Activated CD8-positive, alpha-beta memory T cell treated with anti-CD3 and anti-CD28 coated beads, Interleukin-2, amount 50 U/mL, for 24 hours (primary cell): ENCODE measurements around the gene TTLL1.
"Not testable (repeated sequence)": the region's sequence is repeated elsewhere in the genome, so short reads cannot be mapped to it uniquely, and the experiment has no call there.

Experiments used
- DNase-seq: peaks from one replicate; pipeline ENCODE4 v3.0.0-alpha.2; 2020; ENCODE audit errors: extremely low read depth

The TTLL1 gene

DNA sequence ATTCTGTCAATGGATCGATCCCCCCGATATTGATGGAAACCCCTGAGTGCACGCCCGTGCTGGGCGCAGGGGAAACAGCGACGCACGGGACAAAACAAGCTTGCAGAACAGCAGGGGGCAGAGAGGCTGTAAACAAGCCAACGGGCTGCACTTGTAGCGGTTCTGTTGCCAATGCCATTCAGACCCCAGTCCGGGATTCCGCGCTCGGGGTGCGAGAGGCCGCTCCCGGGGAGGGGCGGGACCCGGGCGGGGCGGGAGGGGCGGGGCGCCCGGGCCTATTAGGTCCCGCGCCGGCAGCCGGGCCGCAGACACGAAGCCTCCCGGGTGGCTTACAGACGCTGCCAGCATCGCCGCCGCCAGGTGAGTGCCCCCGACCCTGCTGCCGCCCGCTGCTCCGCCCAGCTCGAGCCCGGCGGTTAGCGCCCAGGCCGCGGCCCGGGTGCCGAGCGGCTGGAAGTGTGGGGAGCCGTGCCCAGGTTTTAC, 21.3 kb upstream of the TTLL1 start, which contains the start of gene BIK:
Gene BIK, plus strand, starts transcription at position 307 of the 483 bp plus-strand sequence. CDS start 13,273 bp downstream, outside the sequence.
- DNase-seq: no peak

DNA sequence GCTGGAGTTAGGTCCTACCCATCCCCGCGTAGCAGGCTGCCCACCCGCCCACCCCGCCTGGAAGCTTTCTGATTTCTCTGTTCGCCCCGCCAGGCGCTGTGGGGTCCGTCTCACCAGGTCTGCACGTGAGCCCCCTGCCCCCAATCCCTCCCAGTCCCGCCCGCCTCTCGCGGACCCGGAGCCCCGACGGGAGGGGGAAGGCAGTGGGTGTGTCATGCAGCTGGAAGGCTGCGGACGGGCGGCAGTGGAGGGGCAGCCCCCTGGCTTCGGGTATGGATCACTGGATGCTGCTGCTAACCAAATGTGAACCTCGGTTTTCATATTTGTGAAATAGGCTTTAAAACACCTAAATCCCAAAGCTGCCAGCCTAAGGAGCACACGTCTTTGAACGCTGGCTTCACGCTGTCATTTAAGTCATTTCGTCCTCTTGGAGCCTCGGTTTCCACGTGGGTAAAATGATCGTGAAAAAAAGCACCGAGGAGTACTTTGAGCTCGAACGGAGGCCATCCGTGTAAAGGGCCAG, 20.8 kb upstream of the TTLL1 start:
- no peak for DNase-seq

- DNase-seq: no peak
Observed at GRCh38 chr22:43109511-43109910, 20.3 kb upstream of the TTLL1 start.

- no peak for DNase-seq
Observed at GRCh38 chr22:43106302-43106701, 17.1 kb upstream of the TTLL1 start.

DNA sequence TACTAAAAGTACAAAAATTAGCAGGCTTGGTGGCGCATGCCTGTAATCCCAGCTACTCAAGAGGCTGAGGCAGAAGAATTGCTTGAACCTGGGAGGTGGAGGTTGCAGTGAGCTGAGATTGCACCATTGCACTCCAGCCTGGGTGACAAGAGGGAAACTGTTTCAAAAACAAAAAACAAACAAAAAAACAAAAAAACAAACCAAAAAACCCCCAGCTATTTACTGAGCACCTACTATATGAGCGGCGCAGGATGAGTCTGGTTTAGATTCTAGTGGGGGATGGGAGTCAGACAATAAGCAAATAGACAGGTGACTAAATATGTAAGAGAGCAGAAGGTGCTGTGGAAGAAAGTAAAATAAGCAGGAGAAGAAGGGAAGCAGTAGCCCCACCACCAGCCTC, 15.8 kb upstream of the TTLL1 start:
- not testable (repeated sequence) for DNase-seq

DNA sequence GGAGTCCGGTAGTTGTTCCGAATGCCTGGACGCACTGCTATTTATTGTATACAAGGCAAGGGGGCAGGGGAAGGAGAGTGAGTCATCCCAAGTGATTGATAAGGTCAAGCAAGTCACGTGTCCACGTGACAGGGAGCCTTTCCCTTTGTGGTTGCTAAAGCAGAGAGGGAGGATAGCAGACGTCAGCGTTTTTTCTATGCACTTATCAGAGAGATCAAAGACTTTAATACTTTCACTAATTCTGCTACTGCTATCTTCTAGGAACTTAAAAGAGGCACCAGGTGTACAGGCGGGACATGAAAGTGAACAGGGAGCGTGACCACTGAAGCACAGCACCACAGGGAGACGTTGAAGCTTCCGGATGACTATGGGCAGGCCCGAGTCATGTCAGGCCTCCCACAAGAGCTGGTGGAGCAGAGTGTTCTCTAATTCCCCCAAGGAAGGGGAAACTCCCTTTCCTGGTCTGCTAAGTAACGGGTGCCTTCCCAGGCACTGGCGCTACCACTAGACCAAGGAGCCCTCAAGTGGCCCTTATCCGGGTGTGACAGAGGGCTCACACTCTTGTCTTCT, 14.9 kb upstream of the TTLL1 start:
- not testable (repeated sequence) for DNase-seq

DNA sequence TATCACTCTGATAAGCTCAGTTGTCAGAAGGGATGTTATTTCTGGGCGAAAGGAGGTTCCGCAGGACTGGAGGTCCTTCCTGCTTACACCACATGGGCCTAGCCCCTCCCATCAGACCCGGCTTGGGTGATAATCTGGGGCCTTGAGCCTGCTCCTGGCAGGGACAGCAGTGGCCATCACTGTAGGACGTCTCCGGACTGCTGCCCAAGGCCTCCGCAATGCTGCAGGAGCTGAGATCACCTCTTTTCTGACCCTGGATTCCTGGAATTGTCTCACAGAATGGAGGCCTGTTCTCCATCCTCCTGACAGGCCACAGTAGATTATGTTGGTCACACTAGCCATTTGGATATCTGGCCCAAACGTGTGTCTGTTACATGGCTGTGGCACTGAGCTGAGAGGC, 12.1 kb upstream of the TTLL1 start:
- no peak for DNase-seq

DNA sequence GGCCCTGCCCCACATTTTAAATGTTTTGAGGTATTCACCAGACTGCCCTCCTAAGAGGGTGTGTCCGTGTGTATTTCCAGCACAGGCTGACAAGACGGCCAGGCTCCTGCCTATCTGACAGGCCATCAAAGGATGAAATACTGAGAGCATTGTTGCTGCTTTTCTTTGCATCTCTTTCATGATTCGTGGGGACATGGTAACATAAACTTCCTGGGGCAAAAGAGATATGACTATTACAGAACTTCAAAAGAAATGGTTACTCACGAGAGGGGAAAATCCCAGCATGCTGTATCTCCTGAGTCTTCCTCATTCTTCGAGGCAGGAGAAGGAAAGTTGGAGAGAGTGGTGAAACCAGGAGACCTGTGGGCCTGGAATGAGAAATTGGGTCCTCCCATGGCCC, 11.0 kb upstream of the TTLL1 start:
- no peak for DNase-seq

DNA sequence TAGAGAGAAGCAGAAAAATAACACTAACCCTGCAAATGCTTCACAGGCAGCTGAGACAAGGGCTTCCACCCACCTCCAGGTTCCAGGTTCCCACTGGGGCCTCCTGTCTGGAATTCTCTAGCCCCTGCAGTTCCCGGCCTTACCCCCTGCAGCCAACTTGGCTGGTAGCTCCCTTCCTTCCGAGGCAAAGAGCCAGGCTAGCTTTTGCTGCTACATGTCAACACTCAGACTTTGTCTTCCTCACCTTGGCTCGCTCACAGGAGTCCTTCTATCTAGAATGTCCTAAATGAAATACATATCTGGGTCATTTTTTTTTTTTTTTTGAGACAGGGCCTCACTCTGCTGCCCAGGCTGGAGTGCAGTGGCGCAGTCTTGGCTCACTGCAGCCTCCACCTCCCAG, 9.9 kb upstream of the TTLL1 start:
- no peak for DNase-seq

DNA sequence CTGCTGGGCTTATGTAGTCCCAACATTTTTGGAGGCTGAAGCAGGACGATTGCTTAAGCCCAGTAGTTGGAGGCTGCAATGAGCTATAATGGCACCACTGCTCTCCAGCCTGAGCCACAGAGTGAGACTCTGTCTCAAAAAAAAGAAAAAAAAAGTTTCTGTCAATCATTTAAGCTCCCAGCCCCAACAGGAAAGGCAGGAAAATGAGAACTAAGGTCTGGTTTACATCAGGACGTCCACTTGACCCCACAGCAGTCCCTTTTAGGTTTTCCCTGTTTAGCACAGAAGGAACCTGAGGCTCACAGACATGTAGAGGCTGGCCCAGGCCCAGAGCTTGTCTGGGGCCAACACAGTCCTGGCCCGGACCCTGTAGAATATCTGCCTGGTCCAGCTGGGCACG, 9.2 kb upstream of the TTLL1 start:
- no peak for DNase-seq

DNA sequence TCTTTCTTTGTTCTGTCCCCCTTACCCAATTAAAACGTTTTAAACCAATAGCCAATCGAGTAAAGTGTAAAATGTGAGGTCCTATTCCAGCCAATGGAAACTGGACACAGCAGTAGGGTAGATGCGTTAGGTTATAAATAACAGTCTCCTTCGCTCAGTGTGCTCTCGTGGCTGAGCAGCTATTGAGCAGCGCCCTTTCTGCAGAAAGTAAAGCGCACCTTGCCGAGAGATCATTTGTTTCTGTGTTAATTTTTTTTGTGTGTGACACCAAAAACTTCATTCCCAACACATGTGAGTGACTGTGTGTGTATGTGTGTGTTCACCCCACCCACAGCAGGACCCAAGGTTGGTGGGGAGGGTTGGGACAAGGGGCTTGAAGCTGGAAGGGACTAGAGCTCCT, 7.2 kb upstream of the TTLL1 start:
- no peak for DNase-seq

DNA sequence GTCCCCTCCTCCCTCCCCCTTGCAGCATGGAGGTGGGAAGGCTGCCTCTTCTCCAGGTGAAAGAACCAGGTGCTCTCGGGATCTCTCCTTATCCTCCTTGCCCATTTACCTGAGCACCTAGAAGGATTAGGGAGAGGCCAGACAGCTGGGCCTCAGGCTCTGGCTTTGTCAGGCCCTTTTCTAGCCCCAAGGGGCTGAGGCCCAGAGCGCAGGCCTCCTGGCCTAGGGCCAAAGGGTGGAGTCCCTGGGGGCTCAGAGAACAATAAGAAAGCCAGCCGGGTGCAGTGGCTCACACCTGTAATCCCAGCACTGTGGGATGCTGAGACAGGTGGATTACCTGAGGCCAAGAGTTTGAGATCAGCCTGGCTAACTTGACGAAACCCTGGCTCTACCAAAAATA, 5.4 kb upstream of the TTLL1 start:
- no peak for DNase-seq

DNA sequence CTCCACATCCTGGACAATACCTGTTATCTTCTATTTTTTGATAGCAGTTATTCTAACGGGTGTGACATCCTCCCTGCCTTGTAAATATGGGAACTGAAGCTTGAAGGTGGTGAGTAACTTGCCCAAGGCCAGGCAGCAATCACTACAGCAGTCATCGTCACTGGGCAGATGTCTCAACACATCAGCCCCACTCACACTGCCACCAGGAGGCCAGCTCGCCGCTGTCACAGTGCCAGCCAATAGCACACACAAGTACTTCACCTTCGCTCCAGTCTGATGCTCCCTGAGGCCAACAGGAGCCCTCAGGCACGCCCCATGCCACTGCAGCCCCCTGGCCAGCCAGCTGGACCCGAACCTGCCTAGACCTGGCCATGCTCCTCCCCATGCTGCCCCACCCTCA, 4.9 kb upstream of the TTLL1 start:
- no peak for DNase-seq

DNA sequence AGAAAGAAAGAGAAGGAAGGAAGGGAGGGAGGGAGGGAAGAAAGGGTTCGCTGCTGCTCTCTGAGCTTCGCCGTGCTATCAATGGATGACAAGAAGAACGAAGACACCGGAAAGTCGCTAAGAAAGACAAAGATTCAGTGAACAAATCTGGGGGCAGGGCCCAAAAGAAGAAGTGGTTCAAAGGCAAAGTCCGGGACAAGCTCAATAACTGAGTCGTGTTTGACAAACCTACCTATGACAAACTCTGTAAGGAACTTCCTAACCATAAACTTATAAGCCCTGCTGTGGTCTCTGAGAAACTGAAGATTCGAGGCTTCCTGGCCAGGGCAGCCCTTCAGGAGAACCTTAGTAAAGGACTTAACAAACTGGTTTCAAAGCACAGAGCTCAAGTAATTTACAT, 2.9 kb upstream of the TTLL1 start:
- DNase-seq: no peak

DNA sequence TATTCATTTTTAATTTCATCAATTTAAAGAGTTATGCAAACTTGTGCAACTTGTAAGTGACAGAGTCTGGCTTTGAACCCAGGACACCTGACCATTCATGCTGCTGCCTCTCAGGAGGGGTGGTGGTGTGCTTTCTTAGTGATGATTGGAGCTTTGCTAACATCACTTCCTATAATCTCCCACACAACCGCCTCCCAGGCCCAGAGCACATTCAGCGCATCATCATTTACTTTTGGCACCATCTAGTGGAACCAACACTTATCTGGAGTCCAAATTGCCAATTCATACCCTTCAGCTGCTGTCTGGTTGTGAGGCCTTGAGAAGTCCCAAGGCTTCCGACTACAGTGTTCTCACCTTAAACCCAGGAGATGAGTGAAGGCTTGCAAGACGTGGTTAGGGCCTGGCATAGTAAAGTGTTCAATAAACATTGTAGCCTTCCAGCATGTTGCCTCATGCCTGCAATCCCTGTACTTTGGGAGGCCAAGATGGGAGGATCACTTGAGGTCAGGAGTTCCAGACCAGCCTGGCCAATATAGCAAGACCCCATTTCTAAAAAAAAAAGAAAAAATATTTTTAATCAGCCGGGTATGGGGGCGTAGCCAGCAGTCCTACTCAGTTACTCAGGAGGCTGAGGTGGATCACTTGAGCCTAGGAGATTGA, 1.1 kb upstream of the TTLL1 start:
- no peak for DNase-seq

- DNase-seq: no peak
Observed at GRCh38 chr22:43088627-43088983, 586 bp downstream of the TTLL1 start.

- no peak for DNase-seq
Observed at GRCh38 chr22:43085658-43086606, 3.3 kb downstream of the TTLL1 start.

DNA sequence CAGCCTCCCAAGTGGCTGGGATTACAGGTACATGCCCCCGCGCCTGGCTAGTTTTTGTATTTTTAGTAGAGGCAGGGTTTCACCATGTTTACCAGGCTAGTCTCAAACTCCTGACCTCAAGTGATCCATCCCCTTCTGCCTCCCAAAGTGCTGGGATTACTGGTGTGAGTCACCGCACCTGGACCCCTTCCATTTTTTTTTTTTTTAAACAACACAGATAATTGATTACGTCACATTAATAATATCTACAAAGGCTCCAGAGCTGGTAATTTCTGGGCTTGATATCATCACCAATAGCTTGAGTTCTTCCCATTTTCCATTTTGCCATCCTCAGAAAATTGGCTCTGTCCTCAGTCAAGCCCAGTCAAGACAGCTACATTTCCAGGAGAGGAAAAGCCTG, 7.2 kb downstream of the TTLL1 start:
- no peak for DNase-seq

- DNase-seq: no peak
Observed at GRCh38 chr22:43080616-43081015, 8.6 kb downstream of the TTLL1 start.

DNA sequence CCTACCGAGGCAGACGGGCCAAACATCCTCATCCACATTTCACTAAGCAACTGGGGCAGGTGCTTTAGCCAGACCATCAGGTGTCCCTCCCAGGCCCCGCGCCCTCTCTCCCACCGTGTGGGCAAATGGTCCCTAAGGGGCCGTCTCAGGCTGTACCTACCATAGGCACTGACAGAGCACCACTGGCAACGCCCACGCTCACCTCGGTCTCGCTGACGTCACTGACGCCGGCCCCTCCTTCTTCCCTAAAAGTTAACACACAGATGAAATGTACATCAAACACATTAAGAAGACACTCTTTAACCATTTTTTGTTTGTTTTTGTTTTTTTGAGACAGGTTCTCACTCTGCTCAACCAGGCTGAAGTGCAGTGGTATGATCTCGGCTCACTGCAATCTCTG, 9.4 kb downstream of the TTLL1 start:
- DNase-seq: no peak

GRCh38 chr22:43078522-43078921, 10.7 kb downstream of the TTLL1 start:
- no peak for DNase-seq

DNA sequence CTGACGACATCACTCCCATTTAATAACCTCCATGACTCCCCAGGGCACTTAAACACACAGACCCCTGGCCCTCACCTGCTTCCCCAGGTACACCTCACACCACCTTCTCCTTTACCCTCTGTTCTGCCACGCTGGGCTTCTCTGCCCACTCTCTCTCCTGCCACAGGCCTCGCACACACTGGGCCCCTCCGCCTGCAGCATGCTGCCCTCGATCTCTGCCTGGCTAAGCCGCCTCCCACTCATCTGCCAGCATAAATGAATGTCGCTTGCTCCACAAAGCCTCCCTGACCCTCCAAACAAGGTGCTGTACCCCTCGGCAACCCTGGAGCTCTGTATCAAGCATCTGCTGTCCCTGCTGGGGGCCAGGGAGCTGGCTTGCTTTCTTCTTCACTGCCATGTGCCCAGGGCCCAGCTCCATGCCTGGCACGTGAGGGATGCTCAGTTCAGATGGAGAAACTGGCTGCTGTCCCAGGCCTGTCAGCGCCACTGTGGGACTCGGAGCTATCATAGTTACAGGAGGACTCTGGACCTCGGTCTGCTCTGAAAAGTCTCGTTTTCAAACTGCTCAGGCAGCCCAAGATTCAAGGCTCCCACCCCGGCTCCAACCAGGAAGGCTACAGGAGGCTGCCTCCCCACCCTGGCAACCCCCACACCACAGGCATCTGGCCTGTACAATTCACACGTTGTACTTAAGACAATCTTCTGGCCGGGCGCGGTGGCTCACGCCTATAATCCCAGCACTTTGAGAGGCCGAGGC, 11.9 kb downstream of the TTLL1 start:
- DNase-seq: no peak
